Stimulated activated CD4-positive, alpha-beta T cell treated with anti-CD3 and anti-CD28 coated beads, Interleukin-4, amount 100 ng/mL, for 48 hours (primary cell): ENCODE measurements around the gene SREBF2.
"Not testable (repeated sequence)": the region's sequence is repeated elsewhere in the genome, so short reads cannot be mapped to it uniquely, and the experiment has no call there.

Source experiments
- DNase-seq, 2 donors: peaks; one replicate each; pipeline ENCODE4 v3.0.0-alpha.2; 2020; ENCODE audit warnings: low read depth in 2 of 2

SREBF2 gene

GRCh38 chr22:41842996-41843970, 10.4 kb downstream of the SREBF2 start:
- no peak for DNase-seq

GRCh38 chr22:41844036-41844435, 11.1 kb downstream of the SREBF2 start:
- DNase-seq, result no peak

- DNase-seq, result no peak
These were observed 11.6 kb downstream of the SREBF2 start for GRCh38 chr22:41844513-41844912.

- no peak for DNase-seq
These were observed 12.7 kb downstream of the SREBF2 start for GRCh38 chr22:41845380-41846267.

DNA sequence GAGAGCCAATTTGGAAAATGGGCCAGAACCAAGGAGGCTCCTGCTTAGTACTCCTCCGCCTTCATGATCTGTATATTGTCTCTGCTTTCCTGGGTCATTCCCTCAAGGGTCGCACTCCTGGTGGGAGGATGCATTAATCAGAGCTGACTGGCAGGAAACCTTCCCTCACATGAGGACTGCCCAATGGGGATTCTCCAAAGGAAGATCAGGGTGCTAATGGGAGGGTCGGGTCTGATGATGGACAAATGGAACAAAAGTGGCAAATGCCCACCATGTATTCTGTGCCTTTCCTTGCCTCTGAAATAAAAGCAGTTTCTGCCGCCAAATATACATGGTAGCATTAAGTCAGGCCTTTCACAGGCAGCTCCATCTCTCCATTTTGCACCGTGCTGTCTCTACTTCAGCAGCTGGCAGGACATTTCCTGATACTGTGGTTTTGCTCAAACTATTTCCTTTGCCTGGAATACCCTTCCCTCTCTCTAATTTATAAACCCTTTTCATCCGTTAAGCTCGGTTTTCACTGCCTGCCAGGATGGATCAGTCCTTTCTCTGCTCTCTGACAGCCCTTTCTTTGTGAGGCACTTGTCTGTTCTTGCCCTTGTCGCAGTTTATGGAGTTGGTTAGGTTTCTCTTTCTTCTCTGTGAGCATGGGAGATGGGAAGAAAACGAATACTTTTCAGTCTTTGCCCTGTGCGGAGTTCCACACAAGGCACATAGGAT, 13.5 kb downstream of the SREBF2 start:
- DNase-seq, result no peak

DNA sequence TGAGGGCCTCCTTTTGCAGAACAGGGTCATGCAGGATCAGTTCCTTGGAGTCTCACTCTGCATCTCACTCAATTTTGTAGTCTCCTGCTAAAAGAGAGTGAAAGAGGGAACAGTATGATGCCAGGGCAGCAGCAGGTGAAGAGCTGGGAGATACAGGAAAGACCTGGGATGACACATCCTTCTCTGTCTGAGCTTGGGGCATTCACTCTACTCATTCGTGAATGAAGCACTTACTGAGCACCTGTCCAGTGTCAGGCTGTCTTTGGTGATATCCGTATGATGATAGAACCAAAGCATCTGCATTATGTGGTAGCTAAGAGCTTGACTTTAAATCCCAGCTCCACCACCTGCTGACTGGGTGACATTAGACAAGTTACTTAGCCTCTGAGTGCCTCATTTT, 14.4 kb downstream of the SREBF2 start:
- no peak for DNase-seq

GRCh38 chr22:41848468-41848867, 15.6 kb downstream of the SREBF2 start:
- no peak for DNase-seq

DNA sequence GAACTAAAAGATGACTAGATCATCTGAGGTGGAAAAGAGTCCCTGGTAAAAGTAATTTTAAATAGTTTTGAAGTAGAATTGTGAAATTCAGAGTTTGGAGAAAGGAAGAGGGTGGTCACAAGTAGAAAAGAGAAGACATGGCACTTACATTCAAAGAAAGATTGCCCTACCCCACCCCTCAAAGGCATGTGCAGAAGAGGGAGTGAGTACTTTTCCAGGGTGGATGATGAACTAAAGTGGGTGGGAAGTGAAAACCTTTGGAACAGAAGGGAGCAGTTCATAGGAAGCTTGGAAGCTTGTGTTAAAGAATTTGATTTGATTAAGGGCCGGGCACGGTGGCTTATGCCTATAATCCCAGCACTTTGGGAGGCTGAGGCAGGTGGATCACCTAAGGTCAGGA, 23.6 kb downstream of the SREBF2 start:
- no peak for DNase-seq

DNA sequence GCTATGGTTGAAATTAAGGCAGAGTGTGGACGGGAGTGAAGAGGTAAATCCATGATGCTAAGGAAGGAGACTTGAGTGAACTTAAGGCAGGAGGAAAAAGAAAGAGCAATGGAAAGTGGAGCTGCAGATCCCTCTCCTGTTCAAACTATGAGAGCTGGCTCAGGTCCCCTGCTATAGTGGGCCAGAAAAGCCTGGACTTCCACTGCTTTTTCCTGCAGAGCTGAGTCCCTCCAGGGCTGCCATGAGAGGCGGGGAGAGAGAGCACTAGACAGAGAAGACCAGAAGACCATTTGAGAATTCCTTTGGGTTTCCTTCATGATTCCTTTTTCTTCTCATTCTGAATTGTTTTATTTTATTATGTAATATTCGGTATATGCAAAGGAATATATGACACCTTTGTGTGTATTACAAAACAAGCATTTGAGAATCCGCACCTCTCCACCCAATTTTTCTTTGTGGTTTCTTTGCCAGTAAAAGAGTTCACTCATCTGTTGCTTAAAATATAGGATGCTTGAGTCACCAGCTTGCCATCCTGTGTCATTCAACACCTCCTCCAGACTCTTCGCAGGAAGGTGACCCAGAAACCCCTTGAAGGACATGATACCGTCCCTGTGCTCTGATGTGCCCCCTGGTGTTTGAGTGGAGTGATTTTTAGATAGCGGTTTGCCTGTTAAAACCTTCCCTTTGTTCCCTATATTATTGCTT, 24.4 kb downstream of the SREBF2 start:
- peak; percentile 64 to 82 for DNase-seq

- no peak for DNase-seq
These were observed 24.9 kb downstream of the SREBF2 start for GRCh38 chr22:41857860-41858199.

GRCh38 chr22:41862160-41862529, 29.2 kb downstream of the SREBF2 start:
- peak in 1 of 2 donors; percentile 46 for DNase-seq

DNA sequence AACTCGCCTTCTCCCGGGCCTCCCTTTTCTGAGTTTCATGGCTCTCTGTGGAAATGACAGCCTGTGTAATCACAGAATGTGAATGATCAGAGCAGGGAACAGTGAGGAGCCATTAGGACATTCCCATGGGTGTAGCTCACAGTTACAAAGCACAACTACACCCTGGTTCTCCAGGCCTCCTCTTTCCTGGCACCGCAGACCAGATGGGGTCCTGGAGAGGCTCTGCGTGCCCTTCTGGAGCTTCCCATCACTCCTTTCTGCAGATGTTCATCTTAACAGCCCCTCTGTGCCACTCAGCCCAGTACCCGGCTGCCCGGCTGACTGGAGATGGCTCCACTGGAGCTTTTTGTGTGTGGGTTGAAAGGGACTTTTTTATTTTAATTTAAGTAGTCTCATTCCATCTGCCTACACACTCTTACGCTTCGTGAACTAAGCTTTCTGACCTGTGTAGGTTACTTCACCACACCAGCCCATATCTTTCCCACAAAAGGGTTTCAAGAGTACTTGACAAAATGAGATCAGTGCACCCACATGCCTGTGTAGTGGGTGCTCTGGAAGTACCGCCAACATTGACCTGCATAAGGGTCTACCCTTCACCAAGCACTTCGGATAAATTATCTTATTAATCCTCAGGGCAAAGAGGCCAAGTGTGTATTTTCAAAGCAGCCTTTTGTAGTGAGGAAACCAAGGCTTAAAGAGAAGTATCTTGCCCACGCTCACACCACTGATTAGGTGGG, 29.8 kb downstream of the SREBF2 start:
- peak; percentile 44 to 67 for DNase-seq

DNA sequence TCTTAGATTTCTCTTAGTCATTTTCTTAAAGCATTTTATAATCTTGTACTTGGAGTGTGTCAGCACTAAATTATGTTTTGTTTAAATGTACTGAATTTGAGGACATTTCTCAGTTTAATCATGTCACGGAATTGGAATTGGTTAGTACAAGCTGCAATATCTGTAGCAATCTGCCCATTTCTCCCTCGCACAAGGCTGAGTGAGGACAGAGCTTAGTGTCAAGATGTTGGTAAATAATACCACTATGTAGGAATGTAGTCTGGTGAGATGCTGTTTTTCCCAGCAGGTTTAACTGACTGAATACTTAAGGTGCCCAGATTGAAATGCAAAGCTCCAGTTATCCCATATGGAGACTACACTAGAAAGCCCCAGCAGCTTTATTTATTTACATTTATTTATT, 30.6 kb downstream of the SREBF2 start:
- no peak for DNase-seq

DNA sequence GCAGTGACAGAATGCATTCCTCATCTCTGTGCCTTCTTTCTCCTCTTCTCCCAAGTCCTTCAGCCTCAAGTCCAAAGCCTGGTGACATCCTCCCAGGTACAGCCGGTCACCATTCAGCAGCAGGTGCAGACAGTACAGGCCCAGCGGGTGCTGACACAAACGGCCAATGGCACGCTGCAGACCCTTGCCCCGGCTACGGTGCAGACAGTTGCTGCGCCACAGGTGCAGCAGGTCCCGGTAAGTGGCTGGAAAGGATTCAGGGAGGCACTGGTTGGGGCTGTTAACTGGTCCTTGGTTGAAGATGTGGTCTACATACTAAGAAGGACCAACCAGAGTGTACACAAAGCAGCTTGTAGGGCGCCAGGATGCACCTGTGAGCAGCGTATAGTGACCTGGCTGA, 35.7 kb downstream of the SREBF2 start:
- DNase-seq, result no peak

DNA sequence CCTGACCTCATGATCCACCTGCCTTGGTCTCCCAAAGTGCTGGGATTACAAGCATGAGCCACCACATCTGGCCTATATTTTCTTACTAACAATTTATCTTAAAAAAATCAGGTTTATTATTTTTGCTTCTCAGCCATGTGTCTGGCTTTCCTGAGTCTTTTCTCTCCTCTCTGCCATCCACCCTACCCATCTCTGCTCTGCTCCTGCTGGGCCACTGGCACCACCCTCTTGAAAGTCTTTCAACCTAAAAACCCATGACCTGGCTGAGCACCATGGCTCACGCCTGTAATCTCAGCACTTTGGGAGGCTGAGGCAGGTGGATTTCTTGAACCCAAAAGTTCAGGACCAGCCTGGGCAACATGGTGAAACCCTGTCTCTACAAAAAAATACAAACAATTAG, 37.2 kb downstream of the SREBF2 start:
- DNase-seq, result not testable (repeated sequence)

DNA sequence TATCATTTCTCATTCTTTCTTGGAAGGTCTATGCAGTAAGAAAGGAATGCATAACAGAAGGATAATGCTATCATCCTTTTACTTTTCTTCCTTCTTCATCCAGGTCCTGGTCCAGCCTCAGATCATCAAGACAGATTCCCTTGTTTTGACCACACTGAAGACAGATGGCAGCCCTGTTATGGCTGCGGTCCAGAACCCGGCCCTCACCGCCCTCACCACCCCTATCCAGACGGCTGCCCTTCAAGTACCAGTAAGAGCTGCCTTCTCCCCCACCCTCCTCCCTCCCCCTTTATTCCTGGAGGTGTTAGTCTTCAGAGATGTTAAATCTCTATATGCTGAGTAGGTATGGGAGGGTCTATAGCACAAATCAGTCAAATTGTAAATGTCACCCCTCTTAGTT, 37.9 kb downstream of the SREBF2 start:
- DNase-seq, result no peak

DNA sequence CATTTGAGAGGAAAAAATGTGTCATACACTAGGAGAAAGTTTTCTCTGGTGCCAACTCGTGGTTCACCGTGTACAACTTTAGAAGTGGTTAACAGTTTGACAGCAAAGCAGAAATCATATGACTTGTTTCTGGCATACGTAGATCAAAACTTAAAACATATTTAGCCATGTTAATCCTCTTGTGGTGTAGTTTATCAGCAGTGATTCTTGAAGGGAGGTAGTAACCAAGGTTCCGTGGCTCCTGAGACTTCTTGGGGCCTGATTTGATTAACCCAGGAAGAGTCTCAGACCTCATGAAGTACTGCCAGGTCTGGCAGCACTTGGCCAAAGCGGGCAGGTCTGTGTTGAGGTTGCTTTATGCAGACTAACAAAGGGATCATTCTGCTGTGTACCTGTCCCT, 40.5 kb downstream of the SREBF2 start:
- peak in 1 of 2 donors; percentile 40 for DNase-seq

DNA sequence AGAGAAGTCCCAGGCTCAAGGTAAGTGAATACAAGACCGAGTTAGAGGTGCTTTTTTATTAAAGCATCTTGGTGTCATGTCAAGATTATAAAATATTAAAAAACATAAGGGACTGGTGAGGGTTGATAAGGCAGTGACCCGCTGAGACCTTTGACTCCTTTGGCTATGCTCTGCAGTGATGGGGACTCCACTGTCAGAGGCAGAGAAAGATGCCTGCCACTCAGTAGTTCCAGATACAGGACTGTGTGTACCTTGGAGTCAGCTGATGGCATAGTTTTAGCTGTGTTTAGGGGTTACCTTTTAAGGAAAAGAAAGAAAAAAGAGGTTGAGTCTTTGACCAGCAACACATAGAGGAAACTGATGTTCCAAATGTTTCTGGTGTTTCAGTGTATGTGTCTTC, 41.2 kb downstream of the SREBF2 start:
- DNase-seq, result no peak

GRCh38 chr22:41875531-41876270, 42.8 kb downstream of the SREBF2 start:
- DNase-seq, result no peak

- no peak for DNase-seq
These were observed 43.4 kb downstream of the SREBF2 start for GRCh38 chr22:41876275-41876674.
